Spinal cord (tissue), 10 donors: ENCODE results near the gene SLC7A5. TPM values are rescaled to one million over a fixed set of nuclear protein-coding genes. Genes with fewer than 3 reads are reported as not detected.
"Not testable (repeated sequence)": the region's sequence is repeated elsewhere in the genome, so short reads cannot be mapped to it uniquely, and the experiment has no call there.

ENCODE experiments used
- DNase-seq, 6 donors: peaks; one replicate each; pipeline versions ENCODE4 v3.0.0 to v3.0.0-alpha.2; 2013 to 2015; ENCODE audit warnings: low spot score in 6 of 6, low read depth in 4 of 6
- H3K27ac ChIP-seq: one replicate; pipeline ENCODE4 v1.5.1; 2013; ENCODE audit warnings: low read depth, low read length, control low read depth
- H3K27me3 ChIP-seq: one replicate; pipeline ENCODE4 v1.6.1; 2013; ENCODE audit warnings: low read length; ENCODE audit not compliant: control insufficient read depth, insufficient read depth
- H3K36me3 ChIP-seq: one replicate; pipeline ENCODE4 v1.6.1; 2013; ENCODE audit warnings: low read length; ENCODE audit not compliant: control insufficient read depth, insufficient read depth
- H3K4me1 ChIP-seq: one replicate; pipeline ENCODE4 v1.6.1; 2013; ENCODE audit warnings: low read length; ENCODE audit not compliant: control insufficient read depth, insufficient read depth
- H3K4me3 ChIP-seq: one replicate; pipeline ENCODE4 v1.5.1; 2013; ENCODE audit warnings: low read depth, low read length, control low read depth
- H3K9me3 ChIP-seq: one replicate; pipeline ENCODE4 v1.6.1; 2013; ENCODE audit warnings: low read length; ENCODE audit not compliant: control insufficient read depth, insufficient read depth
- WGBS: methylation state at CpG from one replicate; pipeline ENCODE4 v1.1.5; 2013; ENCODE audit warnings: missing lambda C conversion rate; ENCODE audit not compliant: insufficient coverage; 5-methylcytosine and 5-hydroxymethylcytosine counted together
- polyA plus RNA-seq, 2 donors: library from polyadenylated mRNA; unstranded; fragments of 120-200 nt; gene quantifications; one replicate each; pipeline ENCODE4 v1.2.1, GENCODE V29; 2013; ENCODE audit not compliant: insufficient read length in 2 of 2
- total RNA-seq, 2 donors: library from RNA; depleted of rRNA in 1 of 2; stranded (reverse); fragments of 120-200 nt in 1 of 2; fragments of >200 nt in 1 of 2; gene quantifications; one replicate each; pipeline versions ENCODE4 v1.2.3 to v1.2.4, GENCODE V29; 2013 to 2014
- donor health status: healthy.

SLC7A5 gene
- total and polyA plus RNA-seq, 4 donors, result 16.6 to 112 (median 65.4) TPM

DNA sequence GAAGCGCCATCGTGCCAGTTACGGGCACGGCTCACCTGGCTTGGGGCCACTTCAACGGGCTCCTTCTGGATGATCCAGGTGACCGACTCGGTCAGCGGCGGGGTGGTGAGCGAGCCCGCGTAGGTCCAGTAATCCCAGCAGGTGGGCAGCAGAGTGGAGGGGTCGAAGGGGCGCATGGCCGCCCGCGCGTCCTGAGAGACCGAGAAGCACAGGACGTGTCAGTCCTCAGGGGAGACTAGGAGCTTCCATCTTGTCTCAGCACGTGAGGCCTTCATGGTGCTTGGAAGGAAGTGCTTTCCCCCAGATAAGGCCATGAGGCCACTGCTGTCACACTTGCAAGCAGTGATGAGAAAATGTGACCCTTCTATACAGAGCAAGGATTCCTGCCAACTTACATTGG, 22.5 kb upstream of the SLC7A5 start:
- no peak overlapping the region for H3K4me3 ChIP-seq
- H3K27ac ChIP-seq, result no peak overlapping the region
- H3K27me3 ChIP-seq, result no peaks in the 10 kb centered on the region
- no peaks in the 10 kb centered on the region for H3K9me3 ChIP-seq
- H3K36me3 ChIP-seq, result no peaks in the 10 kb centered on the region
- no peak for DNase-seq
- 91% methylated on average over 20 of the region's 21 CpGs for WGBS
- no peaks in the 10 kb centered on the region for H3K4me1 ChIP-seq

DNA sequence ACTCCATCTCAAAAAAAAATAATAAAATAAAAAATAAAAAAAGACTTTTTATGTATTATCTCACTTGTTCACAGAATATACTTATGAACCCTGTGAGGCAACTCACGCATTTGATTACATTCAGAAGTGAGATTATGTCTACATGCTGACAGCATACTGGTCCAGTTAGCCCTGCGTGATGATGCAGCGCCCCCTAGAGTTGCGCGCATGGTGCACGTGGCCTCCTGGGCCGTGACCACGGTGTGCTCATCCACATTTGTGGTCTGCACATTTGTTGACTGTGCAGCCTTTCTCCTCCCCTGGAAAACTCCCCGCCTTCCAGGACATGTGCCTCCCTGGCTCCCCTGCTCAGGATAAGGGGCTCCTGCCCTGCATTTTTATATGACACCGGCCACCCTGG, 20.5 kb upstream of the SLC7A5 start:
- H3K4me3 ChIP-seq, H3K9me3 ChIP-seq, H3K36me3 ChIP-seq, H3K27ac ChIP-seq, H3K4me1 ChIP-seq, DNase-seq, H3K27me3 ChIP-seq: not testable (repeated sequence)
- WGBS, result 94% methylated on average over 9 of the region's 10 CpGs

- not testable (repeated sequence) for H3K4me1 ChIP-seq, H3K27me3 ChIP-seq, H3K4me3 ChIP-seq, DNase-seq, H3K36me3 ChIP-seq, H3K9me3 ChIP-seq, H3K27ac ChIP-seq
- WGBS, result 88% methylated on average over 6 of the region's 7 CpGs
Measured at GRCh38 chr16:87888346-87888745, 19.0 kb upstream of the SLC7A5 start.

- DNase-seq, H3K4me3 ChIP-seq, H3K36me3 ChIP-seq, H3K27me3 ChIP-seq, H3K4me1 ChIP-seq, H3K27ac ChIP-seq, H3K9me3 ChIP-seq: not testable (repeated sequence)
- 80% methylated on average over 4 of the region's 8 CpGs for WGBS
Measured at GRCh38 chr16:87887931-87888330, 18.6 kb upstream of the SLC7A5 start.

DNA sequence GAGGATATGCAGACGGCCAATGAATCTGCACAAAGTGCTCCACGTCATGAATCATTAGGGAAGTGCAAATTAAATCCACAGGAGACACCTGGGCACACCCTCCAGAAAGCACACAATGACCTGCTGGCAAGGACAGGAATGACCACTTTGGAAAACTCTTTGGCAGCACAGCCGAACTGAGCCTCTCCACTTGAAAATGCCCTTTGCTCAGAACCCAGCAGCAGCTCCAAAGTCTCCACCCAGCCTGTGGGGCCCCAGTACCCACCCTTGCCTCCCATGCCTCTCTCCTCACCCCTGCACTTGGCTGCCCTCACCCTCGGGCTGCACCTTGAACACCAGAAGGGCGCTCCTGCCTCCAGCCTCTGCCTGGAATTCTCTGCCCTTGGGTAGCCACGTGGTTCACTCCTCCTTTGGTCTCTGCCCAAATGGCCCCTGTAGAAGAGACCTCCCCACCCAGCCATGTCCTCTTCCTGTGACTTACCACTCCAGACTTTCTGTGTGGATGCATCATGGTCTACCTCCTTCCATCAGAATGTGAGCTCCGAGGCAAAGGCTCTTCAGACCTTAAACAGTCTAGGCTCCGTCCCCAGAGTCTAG, 16.2 kb upstream of the SLC7A5 start:
- H3K36me3 ChIP-seq, H3K27ac ChIP-seq, H3K9me3 ChIP-seq, H3K4me1 ChIP-seq, H3K27me3 ChIP-seq, DNase-seq, H3K4me3 ChIP-seq: not testable (repeated sequence)
- 60% methylated on average over 7 of the region's 8 CpGs for WGBS

GRCh38 chr16:87882436-87883019, 13.2 kb upstream of the SLC7A5 start:
- H3K27me3 ChIP-seq, result no peaks in the 10 kb centered on the region
- DNase-seq, result no peak

GRCh38 chr16:87881324-87882200, 12.3 kb upstream of the SLC7A5 start:
- 32% methylated on average over 11 of the region's 24 CpGs for whole genome bisulfite sequencing
- Histone ChIP-seq H3K9me3 (no peaks in the 10 kb centered on the region), H3K36me3 (no peaks in the 10 kb centered on the region), H3K27ac (no peak overlapping the region), H3K4me1 (no peaks in the 10 kb centered on the region), H3K4me3 (no peak overlapping the region), H3K27me3 (no peaks in the 10 kb centered on the region)
- peak in 1 of 6 donors; percentile 35 for DNase-seq

More at GRCh38 chr16:87882436-87883019, 13.2 kb upstream of the SLC7A5 start:
- no peaks in the 10 kb centered on the region for H3K4me1 ChIP-seq
- no peak overlapping the region for H3K4me3 ChIP-seq
- H3K36me3 ChIP-seq, result no peaks in the 10 kb centered on the region
- H3K9me3 ChIP-seq, result no peaks in the 10 kb centered on the region
- WGBS, result 89% methylated on average over 23 of the region's 29 CpGs
- no peak overlapping the region for H3K27ac ChIP-seq

GRCh38 chr16:87880117-87880696, 10.9 kb upstream of the SLC7A5 start:
- WGBS, result 69% methylated on average over 17 of the region's 17 CpGs
- Histone ChIP-seq H3K36me3 (no peaks in the 10 kb centered on the region), H3K4me3 (no peak overlapping the region), H3K27me3 (no peaks in the 10 kb centered on the region), H3K27ac (no peak overlapping the region), H3K9me3 (no peaks in the 10 kb centered on the region), H3K4me1 (no peaks in the 10 kb centered on the region)
- DNase-seq, result no peak

GRCh38 chr16:87879411-87880013, 10.2 kb upstream of the SLC7A5 start:
- not testable (repeated sequence) for H3K9me3 ChIP-seq, H3K4me1 ChIP-seq, H3K4me3 ChIP-seq, H3K27ac ChIP-seq, DNase-seq, H3K27me3 ChIP-seq, H3K36me3 ChIP-seq
- 97% methylated on average over 5 of the region's 5 CpGs for WGBS
